ENCODE data around the gene ASIP.
"Not testable (repeated sequence)": the region's sequence is repeated elsewhere in the genome, so short reads cannot be mapped to it uniquely, and the experiment has no call there.

The ASIP gene, protein sequence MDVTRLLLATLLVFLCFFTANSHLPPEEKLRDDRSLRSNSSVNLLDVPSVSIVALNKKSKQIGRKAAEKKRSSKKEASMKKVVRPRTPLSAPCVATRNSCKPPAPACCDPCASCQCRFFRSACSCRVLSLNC

DNA sequence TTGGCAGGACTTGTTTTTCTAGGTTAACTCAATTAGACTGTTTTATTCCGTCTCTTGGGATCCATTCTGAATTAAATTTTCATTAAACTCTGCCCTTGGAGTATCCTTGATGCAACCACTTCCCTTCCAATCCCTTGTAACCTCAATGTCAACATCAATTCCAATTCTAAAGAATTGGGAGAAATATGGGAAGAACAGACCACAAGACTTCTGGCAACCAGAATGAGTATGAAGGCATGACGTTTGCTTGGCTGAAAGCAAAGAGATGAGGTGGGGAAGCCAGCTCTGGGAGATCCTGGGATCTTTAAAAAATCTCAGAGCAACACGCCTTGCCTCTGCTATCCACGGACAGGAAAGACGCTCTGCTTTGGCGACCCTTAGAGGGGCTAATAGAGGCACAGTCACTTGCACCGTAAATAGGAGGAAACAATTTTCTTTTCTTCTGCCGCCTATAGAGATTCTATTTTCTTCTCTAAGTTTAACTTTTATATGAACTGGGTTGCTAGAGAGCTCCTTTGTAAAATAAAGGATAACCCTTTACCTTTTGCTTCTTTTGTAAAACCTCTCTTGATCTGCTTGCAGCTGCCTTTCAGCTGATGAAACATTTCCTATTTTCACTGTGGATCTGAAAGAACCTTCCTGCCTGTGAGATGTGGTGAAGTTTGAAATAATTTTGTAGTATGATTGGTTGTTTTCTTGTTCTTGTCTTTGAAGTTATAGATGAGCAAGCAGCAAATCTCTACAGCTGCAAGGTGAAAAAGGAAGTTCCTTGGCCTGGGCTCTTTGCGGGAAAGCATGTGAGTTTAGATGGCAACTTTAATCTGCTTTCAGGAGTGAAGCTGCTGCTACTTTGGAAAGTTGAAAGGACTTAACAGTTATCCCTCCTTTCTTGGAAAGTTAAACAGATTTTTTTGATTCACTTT lies at the start of gene ASIP:
Gene ASIP (plus strand): TSS at position 731 of the 923 bp plus-strand sequence. CDS start 18,952 bp downstream, outside the sequence.
- DNase-seq: no peak

DNA sequence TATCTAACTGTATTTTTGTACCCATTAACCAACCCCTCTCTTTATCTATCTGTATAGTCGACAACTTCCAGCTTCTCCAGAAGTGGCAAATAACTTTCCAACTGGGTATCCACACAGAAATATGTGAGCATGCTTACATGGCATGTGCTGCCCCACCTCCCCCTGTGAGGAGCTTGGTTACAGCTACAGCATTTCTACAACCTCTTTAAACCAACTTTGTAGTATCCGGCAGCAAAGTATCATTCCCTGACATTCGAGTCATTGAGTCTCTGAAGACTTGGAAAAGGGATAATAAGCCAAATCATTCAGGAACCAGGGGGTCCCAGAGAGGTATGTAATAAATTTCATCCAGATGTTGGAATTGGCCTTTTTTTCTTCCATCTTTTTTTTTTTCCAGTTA lies 48.2 kb upstream of the ASIP start:
- DNase-seq: no peak

DNA sequence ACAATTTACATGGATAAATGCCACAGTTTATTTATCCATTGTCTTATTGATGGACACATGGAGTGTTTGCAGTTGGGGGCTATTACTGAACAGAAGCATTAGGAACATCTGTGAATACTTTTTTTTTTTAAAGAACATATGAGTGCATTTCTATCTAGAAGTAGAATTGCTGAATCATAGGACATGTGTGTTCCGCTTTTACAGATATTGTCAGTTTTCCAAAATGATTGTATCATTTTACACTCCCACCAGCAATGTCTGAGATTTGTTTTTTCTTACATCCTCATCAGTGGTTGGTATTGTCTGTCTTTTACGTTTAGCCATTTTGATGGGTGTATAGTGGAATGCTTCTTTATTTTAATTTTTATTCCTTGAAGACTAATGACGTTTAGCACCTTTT lies 42.0 kb upstream of the ASIP start:
- no peak for DNase-seq

DNA sequence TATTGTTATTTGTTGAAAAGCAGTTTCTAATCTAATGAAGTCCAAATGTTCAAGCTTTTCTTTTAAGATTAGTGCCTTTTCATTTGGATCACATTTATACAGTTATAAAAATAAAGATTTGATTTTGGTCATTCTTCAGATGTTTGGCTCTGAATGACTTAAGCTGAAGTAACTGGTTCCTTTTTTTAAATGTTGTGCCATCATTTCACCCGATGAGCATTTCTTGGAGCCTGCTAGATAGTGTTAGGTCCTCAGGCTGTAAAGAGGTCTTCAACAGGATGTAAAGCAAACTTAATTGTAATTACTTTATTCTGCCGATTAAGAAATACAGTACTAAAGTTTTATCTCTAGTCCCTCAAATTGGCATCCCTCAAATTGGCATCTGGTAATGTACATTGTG lies 41.2 kb upstream of the ASIP start:
- DNase-seq: no peak

DNA sequence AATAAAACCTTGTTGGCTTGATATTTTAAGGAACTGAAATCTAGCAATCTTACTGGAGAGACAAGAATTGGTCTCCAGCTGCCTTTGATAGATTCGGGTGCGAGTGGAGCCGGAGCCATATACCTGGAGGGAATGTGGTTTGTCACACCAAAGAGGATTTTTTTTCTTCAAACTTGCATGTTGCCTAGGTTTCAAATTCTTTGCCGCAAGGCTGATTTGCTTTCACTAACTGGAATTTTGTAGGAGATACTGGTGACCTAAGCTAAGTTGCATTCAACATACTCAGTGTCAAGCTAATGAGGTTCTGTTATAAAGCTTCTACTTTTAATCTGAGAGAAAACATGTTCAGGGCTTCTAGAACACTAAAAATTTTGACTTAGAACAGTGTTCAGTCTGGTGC lies 39.7 kb upstream of the ASIP start:
- no peak for DNase-seq

DNA sequence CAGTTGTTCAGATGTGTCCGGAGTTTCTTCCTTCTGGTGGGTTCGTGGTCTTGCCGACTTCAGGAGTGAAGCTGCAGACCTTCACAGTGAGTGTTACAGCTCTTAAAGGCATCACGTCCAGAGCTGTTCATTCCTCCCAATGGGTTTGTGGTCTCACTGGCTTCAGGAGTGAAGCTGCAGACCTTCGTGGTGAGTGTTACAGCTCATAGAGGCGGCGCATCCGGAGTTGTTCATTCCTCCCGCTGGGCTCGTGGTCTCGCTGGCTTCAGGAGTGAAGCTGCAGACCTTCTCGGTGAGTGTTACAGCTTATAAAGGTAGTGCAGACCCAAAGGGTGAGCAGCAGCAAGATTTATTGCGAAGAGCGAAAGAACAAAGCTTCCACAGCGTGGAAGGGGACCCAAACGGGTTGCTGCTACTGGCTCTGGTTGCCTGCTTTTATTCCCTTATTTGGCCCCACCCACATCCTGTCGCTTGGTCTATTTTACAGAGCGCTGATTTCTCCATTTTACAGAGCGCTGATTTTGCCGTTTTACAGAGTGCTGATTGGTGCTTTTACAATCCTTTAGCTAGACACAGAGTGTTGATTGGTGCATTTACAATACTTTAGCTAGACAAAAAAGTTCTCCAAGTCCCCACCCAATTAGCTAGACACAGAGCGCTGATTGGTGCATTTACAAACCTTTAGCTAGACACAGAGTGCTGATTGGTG lies 35.9 kb upstream of the ASIP start:
- DNase-seq: not testable (repeated sequence)

DNA sequence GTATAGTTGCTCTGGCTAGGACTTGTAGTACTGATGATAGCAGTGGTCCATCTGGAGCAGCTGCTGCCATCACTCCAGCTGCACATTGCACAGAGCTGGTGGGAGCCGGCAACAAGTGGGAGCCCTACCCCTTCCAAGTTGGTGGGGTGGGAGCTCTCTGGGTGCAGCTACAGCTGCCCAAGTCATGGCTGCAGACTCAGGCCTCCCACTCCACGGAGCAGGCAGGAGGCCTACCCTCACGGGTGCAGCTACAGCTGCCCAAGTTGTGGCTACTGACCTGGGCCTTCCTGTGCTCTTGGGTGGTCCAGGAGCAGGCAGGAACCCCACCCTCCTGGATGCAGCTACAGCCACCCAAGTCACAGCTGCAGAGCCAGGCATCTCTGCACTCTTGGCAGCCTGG lies 32.1 kb upstream of the ASIP start:
- no peak for DNase-seq

DNA sequence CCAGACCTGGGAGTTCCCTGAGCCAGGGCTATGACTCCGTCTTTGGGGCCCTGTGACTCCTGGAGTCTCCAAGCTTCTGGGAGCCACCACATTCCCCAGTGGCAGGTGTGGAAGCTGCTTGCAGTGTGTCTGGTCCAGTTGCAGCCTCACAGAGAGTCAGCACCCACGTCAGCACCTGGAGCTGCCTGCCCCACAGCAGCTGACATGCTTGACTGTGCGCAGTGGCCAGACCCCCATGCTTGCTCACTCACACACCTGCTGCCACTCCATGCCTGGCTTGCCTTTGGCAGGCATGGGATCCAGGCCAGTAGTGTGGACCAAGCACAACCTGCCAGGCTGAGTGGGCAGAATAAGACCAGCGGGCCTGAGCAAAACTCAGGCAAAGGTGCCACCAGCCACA lies 31.0 kb upstream of the ASIP start:
- no peak for DNase-seq

DNA sequence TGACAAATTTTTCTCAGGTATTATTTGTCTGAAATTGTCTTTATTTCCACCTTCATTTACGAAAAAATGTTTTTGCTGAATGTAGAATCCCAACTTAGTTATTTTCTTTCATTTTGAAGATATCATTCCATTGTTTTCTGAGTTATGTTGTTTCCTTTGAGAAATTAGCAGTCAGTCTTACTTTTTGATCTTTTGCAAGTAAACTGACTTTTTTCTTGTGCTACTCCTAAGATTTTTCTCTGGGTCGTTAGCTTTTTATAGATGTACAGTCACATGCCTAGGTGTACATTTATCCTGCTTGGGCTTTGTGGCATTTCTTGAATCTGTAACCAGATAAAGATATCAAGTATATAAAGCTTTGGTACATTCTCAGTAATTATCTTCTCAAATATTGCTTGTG lies 29.6 kb upstream of the ASIP start:
- no peak for DNase-seq

DNA sequence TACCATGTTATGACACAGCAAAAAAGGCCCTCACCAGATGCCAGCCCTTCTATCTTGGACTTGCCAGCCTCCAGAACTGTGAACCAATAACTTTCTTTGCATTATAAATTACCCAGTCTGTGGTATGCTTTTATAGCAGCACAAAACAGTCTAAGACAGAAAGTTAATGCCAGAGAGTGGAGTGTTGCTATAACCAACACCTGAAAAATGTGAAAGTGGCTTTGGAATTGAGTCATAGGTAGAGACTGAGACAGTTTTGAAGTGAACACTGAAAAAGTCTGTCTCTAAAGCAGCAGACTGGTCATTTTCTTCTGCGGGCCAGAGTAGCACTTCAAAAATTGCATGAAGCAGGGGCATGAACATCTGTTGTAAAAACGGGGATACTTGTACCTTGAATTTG lies 28.0 kb upstream of the ASIP start:
- DNase-seq: no peak

DNA sequence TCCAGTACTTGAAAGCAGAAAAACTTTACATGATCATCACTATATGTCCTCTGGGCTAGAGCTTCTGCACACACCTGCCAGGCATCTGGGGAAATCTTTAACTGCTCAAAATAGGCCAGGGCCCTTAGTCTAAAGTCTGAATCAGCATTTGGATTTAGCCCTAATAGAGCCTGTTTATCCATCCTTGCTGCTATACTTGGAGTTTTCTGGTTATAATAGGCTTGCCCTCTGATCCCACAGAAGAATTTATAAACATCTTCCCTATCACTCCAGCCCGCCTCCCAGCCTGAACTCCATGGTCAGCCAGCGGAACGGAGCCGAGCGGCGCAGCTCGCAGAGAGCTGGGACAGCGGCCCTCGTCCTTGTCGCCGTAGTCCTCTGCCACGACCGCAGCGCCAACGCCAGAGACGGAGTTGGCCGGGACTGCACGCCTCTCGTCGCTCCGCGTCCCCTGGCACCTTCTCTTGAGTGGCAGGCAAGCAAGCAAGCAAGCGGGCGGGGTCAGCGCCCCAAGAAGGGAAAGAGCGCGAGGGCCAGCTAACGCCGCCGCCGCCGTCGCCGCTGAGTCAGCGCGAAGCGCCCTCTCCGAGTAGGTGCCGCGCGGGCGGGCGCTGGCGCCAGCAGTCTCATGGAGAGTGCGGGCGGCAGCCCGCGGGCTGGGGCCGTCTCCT lies 25.4 kb upstream of the ASIP start:
- peak; percentile 68 for DNase-seq

DNA sequence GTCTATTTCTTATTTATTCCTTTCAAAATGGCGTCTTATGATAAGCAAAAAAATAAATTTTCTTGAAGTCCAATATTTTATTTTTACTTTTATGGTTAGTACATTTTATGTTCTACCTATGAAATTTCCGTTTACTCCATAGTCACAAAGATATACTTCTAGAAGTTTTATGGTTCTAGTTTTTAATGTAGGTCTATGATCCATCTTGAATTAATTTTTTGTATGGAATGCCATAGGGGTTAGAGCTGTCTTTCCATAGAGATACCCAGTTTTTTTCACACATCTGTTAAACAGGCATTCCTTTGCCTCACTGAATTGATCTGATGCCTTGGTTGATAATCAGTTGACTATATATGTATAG lies 24.9 kb upstream of the ASIP start:
- no peak for DNase-seq

DNA sequence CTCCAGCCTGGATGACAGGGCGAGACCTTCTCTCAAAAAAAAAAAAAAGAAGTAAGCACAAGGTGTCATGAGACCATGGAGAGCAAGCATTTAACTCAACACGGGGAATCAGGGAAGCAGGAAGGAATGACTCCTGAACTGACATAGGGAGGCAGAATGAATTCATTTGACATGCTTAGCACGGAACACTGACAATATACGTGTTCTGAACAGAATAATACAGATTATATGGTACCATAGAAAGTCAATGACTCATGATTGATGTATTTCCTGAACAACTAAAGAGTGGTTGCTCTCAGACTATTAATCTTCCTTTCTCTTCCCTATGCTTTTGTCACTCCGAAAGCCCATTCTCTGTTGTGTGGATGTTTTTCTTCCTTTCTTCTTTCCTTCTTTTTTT lies 20.7 kb upstream of the ASIP start:
- no peak for DNase-seq

DNA sequence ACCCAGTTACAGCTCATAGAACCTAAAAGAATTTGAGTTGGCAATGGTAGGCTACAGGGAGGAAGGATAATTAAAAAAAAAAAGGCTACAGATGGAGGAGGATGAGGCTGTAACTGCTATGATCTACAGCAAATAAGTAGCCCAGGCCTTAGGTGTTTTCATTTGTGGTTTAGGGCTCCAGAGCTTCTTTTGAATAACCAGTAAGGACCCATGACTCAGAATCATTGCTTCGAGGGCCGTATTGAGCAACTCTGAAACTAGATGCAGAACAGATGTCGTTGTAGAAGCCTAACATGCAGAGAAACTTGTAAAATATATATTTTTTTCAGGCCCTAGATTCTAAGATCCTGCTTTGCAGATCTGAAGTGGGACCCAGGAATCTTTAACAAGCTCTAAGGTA lies 19.0 kb upstream of the ASIP start:
- DNase-seq: no peak

DNA sequence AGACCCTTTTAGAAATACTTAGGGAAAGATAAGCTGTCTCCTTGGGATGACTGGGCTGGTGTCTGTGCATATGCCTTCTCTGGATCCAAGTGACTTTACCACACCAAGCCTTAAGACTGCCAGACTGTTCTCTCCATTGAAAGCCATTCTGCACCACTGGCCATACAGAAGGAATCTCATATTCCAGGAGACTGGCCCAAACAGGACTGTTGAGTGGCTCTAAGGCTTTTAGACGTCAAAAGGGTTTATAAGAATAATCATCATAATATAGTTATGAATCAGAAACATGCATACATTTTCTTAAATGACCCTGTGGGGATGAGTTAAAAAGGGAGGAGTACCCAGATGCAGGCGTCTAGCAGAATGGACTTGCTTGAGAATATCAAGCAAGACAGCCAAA lies 17.0 kb upstream of the ASIP start:
- not testable (repeated sequence) for DNase-seq

DNA sequence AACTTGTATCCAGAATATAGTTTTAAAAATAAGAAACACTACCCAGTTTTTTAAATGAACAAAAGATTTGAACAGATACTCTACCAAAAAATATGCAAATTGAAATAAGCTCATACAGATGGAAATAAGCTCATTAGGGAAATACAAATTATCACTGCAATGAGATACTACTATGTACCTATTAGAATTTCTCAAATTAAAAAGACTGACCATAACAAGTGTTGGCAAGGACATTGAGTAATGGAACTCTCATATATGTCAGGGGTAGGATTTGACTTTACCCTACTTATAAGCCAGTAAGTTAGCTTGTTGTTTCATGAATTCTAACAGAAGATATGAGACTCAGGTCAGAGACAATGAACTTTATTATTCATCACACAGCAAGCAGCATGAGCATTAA lies 9.6 kb upstream of the ASIP start:
- DNase-seq: no peak

DNA sequence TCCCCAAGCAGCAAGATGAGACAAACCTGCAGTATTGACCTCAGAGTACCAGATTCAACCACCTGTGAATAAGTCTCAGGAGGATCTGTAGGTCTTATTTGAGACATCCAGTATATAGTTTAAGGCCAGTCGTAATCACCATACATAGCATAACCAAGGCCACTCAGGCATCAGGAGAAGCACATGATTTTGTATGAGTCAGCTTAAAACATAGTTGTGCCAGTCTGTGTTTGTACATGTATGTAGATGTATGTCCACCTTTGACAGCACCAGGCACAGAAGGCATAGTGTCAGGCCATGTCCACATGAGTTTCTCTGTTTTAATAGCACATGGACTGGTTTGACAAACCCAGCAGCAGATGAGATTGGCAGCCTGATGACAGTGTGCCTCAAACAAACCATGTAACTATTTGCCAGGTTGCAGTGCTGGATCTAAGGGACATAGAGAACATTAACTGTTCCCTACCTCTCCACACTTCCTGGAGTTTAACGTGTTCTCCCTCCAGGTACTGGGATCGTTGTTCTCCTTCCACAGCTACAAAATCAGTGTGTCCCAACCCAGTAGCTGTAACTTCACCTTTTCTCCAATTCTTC lies 8.6 kb upstream of the ASIP start:
- no peak for DNase-seq

DNA sequence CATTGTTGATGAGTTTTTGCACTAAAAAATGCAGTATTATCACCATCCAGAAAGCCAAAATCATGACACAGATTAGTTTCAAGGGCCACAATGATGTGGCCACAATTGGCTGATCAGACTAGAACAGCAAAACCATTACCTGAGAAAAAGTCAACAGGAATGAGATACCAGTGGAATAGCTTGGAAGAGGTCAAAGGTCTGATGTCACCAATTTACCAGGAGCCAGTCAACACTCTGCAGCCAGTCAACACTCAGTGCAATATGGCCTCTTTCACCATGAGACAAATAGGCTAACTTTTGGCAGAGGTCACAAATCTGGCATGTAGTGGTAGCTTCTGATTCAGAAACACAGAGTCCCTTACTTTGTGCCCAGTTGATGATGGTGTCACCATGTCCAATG lies 7.5 kb upstream of the ASIP start:
- no peak for DNase-seq

DNA sequence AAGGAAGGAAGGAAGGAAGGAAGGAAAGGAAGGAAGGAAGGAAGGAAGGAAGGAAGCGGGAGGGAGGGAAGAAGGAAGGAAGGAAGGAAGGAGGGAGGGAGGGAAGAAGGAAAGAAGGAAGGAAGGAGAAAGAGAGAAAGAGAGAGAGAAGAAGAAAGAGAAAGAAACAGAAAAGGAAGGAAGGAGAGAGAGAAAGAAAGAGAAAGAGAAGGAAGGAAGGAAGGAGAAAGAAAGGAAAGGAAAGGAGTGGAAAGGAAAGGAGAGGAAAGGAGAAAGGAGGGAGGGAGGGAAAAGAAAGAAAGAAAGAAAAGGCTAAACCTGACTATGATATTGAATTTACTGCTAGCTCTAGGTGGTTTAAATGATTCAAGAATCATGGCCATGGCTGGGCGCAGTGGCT lies 5.3 kb upstream of the ASIP start:
- no peak for DNase-seq

DNA sequence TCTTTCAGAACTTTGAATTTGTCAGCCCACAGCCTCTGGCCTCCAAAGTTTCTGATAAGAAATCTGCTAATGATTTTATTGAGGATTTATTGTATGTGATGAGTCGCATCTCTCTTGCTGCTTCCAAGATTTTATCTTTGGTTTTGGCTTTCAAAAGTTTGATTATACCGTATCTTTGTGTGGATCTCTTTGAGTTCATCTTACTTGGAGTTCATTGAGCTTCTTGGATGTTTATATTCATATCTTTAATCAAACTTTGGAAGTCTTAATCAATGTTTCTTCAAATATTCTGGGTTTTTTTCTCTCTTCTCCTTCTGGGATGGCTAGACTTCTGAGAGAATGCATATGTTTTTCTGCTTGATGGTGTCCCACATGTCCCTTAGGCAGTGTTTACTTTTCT lies 3.3 kb upstream of the ASIP start:
- DNase-seq: no peak

DNA sequence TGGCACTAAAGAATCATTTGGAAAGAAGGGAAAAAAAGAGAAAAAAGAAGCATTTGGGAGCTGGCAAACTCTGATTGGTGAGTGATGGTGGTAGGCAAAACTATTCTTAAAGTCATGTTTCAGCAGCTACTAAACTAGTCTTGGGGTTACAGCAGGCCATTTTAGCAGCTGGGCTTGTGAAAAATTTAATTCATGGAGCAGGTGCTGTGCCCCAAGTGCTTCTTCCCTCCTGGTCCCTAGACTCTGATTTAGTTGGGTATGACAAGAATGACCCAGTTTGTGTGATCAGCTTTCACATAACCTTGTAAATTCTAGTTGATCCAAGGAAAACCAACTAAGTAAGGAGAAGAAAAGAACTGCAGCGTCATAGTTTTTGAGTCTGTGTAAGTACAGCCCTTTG lies 1.1 kb upstream of the ASIP start:
- DNase-seq: no peak

DNA sequence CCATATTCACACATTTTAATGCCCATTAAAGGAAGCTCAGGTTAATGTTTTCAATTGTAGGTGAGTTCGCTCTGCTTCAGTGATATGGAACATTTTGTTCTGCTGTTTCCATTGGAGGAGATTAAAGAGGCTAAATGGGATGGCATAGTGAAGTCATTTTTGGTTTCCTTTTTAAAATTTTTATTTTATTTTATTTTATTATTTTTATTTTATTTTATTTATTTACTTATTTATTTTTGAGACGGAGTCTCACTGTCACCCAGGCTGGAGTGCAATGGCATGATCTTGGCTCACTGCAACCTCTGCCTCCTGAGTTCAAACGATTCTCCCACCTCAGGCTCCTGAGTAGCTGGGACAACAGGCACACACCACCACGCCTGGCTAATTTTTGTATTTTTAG lies 792 bp downstream of the ASIP start:
- DNase-seq: not testable (repeated sequence)

DNA sequence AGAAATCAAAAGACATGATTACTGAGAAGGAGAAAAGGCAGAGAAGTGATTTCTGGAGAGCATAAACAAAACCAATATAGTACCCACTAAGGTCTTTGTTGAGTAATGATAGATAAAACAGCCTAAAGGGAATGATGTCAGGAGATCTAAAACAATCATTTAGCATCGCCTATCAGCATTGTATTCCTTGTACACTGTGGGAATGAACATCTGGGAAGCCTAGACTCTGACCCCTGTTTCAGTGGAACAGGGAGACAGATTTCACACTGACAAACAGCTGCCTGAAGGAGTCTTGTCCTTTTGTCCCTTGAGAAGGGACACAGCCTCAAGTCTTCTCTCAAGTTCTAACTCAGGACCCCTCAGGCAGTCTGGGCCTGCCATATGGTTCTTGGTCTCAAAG lies 1.7 kb downstream of the ASIP start:
- DNase-seq: no peak

Measured in NCI-H774 (cell line).